B cell (primary cell): ENCODE results near the gene DECR2. TPM values are rescaled to one million over a fixed set of nuclear protein-coding genes. Genes with fewer than 3 reads are reported as not detected.
"Not testable (repeated sequence)": the region's sequence is repeated elsewhere in the genome, so short reads cannot be mapped to it uniquely, and the experiment has no call there.

Experiments used
- ATAC-seq: fragments of 200-7000 bp; cut with Tn5 transposase; one replicate; pipeline ENCODE4 v1.10.0; 2021; ENCODE audit warnings: low read depth, mild to moderate bottlenecking, moderate number of reproducible peaks, moderate library complexity
- CTCF ChIA-PET: fragments of 350-600 bp; sonication (Branson Sonifier 250); formaldehyde crosslinking; loops from one replicate; lab custom pipeline; 2021; ENCODE audit warnings: antibody characterized with exemption, inconsistent platforms; lab: Charles Lee
- POLR2A ChIA-PET: fragments of 350-600 bp; sonication (Branson Sonifier 250); formaldehyde crosslinking; loops from one replicate; lab custom pipeline; 2021; ENCODE audit warnings: antibody characterized with exemption; lab: Charles Lee
- DNase-seq: peaks from one replicate; pipeline ENCODE4 v3.0.0; 2013
- H2AFZ ChIP-seq: 2 replicates; pipeline ENCODE4 v1.6.1; 2012; ENCODE audit warnings: mild to moderate bottlenecking, low read depth, low read length; ENCODE audit not compliant: insufficient read depth, poor library complexity, severe bottlenecking
- H3K27ac ChIP-seq, 2 donors: 1 replicate in 1 of 2; 2 replicates in 1 of 2; pipeline ENCODE4 v1.5.1; 2012 to 2013; ENCODE audit warnings: low read length in 2 of 2, mild to moderate bottlenecking in 2 of 2, moderate library complexity in 1 of 2
- H3K27me3 ChIP-seq, 4 experiments: fragments of 200-600 bp in 1 of 4; sonication (generic) in 1 of 4; replicated peaks in 1 of 4; 1 replicate in 2 of 4; 2 replicates in 2 of 4; pipeline versions ENCODE4 v1.6.1 to v1.7.0; 2013 to 2016; ENCODE audit warnings: low read length in 3 of 4, mild to moderate bottlenecking in 2 of 4, mixed read lengths in 1 of 4, moderate library complexity in 1 of 4; ENCODE audit not compliant: insufficient read depth in 4 of 4, control insufficient read depth in 3 of 4; ENCODE audit errors: control extremely low read depth in 1 of 4
- H3K36me3 ChIP-seq, 2 experiments: replicated peaks in 1 of 2; 1 replicate in 1 of 2; 2 replicates in 1 of 2; pipeline versions ENCODE4 v1.6.1 to v1.7.1; 2013; ENCODE audit warnings: low read length in 1 of 2; ENCODE audit not compliant: insufficient read depth in 2 of 2, control insufficient read depth in 1 of 2; ENCODE audit errors: control extremely low read depth in 1 of 2, extremely low read depth in 1 of 2
- H3K4me1 ChIP-seq, 2 donors: fragments of 200-600 bp in 1 of 2; sonication (generic) in 1 of 2; 1 replicate in 1 of 2; 2 replicates in 1 of 2; pipeline versions ENCODE4 v1.5.1 to v1.6.1; 2013 to 2017; ENCODE audit warnings: low read length in 2 of 2; ENCODE audit not compliant: control insufficient read depth in 2 of 2, insufficient read depth in 2 of 2
- H3K4me2 ChIP-seq: replicated peaks from 2 replicates; pipeline ENCODE3; 2012; ENCODE audit warnings: mild to moderate bottlenecking, low read depth, low read length; ENCODE audit not compliant: poor library complexity, severe bottlenecking
- H3K4me3 ChIP-seq, 5 experiments: fragments of 200-600 bp in 1 of 5; sonication (generic) in 1 of 5; 1 replicate in 3 of 5; 2 replicates in 2 of 5; pipeline versions ENCODE4 v1.5.1 to v1.7.0; 2011 to 2016; ENCODE audit warnings: low read length in 4 of 5, mild to moderate bottlenecking in 4 of 5, low read depth in 2 of 5, control low read depth in 1 of 5, moderate library complexity in 1 of 5; ENCODE audit not compliant: insufficient read depth in 1 of 5; ENCODE audit errors: control extremely low read depth in 1 of 5, extremely low read depth in 1 of 5
- H3K79me2 ChIP-seq: fragments of 200-600 bp; sonication (generic); one replicate; pipeline ENCODE4 v1.6.0; 2016; ENCODE audit warnings: low read length; ENCODE audit not compliant: control insufficient read depth, insufficient read depth
- H3K9ac ChIP-seq: fragments of 200-600 bp; sonication (generic); 2 replicates; pipeline ENCODE4 v1.6.1; 2017; ENCODE audit warnings: mild to moderate bottlenecking, low read length, moderate library complexity
- H3K9me3 ChIP-seq, 3 donors: one replicate each; pipeline versions ENCODE4 v1.6.1 to v1.7.1; 2013; ENCODE audit warnings: low read length in 2 of 3; ENCODE audit not compliant: control insufficient read depth in 2 of 3, insufficient read depth in 1 of 3; ENCODE audit errors: control extremely low read depth in 1 of 3
- H4K20me1 ChIP-seq: 2 replicates; pipeline ENCODE4 v1.6.0; 2012; ENCODE audit warnings: mild to moderate bottlenecking, low read length; ENCODE audit not compliant: insufficient read depth, control insufficient read depth, poor library complexity, severe bottlenecking
- H3K27ac Mint-ChIP-seq: one replicate; pipeline ENCODE4 v1.8.0; 2021; ENCODE audit warnings: mixed read lengths
- H3K27me3 Mint-ChIP-seq: one replicate; pipeline ENCODE4 v1.8.0; 2021; ENCODE audit warnings: mixed read lengths
- H3K4me1 Mint-ChIP-seq: one replicate; pipeline ENCODE4 v1.8.0; 2021; ENCODE audit warnings: mixed read lengths
- H3K4me3 Mint-ChIP-seq: one replicate; pipeline ENCODE4 v1.8.0; 2021; ENCODE audit warnings: mixed read lengths
- H3K9me3 Mint-ChIP-seq: one replicate; pipeline ENCODE4 v1.8.0; 2022; ENCODE audit warnings: mixed read lengths; ENCODE audit not compliant: insufficient read depth
- EZH2 ChIP-seq: IDR thresholded peaks from 2 replicates; pipeline ENCODE4 v1.6.1; 2012; ENCODE audit warnings: borderline replicate concordance, low read depth, mild to moderate bottlenecking, moderate library complexity, low read length; ENCODE audit not compliant: insufficient read depth, poor library complexity, severe bottlenecking
- WGBS: methylation state at CpG from one replicate; pipeline ENCODE4 v1.1.5; 2013; ENCODE audit warnings: missing lambda C conversion rate; ENCODE audit not compliant: insufficient coverage; 5-methylcytosine and 5-hydroxymethylcytosine counted together
- intact Hi-C: fragments of 100-400 bp; cut with micrococcal nuclease; formaldehyde crosslinking; loops from one replicate; pipeline ENCODE4 v1.10.0; 2022
- polyA plus RNA-seq: library from polyadenylated mRNA; depleted of rRNA; stranded (reverse); fragments of >200 nt; gene quantifications from 2 replicates; pipeline ENCODE4 v1.2.3, GENCODE V29; 2012
- total RNA-seq, 2 donors: library from RNA; stranded (reverse); fragments of 120-200 nt in 1 of 2; gene quantifications; 1 replicate in 1 of 2; 2 replicates in 1 of 2; pipeline versions ENCODE4 v1.2.3 to v1.2.4, GENCODE V29; 2013 to 2022
- TF ChIP-seq, protein P1 (sequence below): fragments of 200-600 bp; IDR thresholded peaks from one replicate; pipeline ENCODE4 v1.8.0; 2022; ENCODE audit warnings: antibody characterized with exemption, mild to moderate bottlenecking

DECR2 gene
- total and polyA plus RNA-seq, 2 donors (not counting 1 experiment from before 2014, with no cell fraction given): 11.0 to 16.3 TPM

DNA sequence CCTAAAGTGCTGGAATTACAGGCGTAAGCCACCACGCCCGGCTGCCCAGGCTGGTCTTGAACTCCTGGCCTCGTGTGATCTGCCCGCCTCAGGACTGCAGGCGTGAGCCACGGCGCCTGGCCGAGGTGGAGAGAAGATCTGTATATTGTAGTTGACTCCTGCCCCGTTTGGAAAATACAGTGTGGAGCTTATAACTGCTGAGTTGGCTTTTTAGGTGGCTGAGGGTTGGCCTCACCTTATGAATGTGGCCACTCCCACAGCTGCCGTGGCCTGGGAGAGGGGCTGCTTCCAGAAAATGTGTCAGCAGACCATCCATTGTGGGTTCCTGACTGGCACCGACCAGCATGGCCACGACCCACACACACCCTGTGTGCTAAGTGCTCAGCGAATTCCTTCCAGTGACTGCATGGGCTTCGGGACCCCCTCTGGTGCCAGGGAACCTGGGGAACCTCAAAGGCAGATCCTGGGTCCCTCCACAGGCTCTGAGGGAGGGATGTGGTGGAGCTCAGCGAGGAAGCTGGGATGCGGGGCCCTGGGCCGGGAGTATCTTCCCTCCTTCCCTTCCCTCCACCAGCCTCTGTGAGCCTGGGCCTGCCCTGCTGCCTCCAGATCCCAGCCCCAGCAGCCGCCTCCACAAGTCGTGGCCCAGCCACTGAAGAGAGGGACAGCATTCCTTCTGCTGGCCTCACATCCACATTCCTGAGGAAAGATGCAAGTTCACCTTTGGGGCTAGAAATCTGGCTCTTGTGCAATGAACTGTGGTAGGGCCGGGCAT is 12.9 kb downstream of the DECR2 start:
- ChIA-PET CTCF (no interaction called here), POLR2A (no interaction called here)
- DNase-seq: no peak
- TF ChIP-seq, protein P1, sequence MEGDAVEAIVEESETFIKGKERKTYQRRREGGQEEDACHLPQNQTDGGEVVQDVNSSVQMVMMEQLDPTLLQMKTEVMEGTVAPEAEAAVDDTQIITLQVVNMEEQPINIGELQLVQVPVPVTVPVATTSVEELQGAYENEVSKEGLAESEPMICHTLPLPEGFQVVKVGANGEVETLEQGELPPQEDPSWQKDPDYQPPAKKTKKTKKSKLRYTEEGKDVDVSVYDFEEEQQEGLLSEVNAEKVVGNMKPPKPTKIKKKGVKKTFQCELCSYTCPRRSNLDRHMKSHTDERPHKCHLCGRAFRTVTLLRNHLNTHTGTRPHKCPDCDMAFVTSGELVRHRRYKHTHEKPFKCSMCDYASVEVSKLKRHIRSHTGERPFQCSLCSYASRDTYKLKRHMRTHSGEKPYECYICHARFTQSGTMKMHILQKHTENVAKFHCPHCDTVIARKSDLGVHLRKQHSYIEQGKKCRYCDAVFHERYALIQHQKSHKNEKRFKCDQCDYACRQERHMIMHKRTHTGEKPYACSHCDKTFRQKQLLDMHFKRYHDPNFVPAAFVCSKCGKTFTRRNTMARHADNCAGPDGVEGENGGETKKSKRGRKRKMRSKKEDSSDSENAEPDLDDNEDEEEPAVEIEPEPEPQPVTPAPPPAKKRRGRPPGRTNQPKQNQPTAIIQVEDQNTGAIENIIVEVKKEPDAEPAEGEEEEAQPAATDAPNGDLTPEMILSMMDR: no peak
- TF ChIP-seq EZH2: no peak
- H3K27ac Mint-ChIP-seq: no peak overlapping the region
- H3K27ac ChIP-seq: no peak overlapping the region
- ATAC-seq: no peak
- H3K4me2 ChIP-seq: no peak overlapping the region
- H3K9me3 Mint-ChIP-seq: no peaks in the 10 kb centered on the region
- H3K4me1 ChIP-seq: no peaks in the 10 kb centered on the region
- no peaks in the 10 kb centered on the region for H3K79me2 ChIP-seq
- no peak overlapping the region for H3K9ac ChIP-seq
- no peaks in the 10 kb centered on the region for H3K4me1 Mint-ChIP-seq
- no peaks in the 10 kb centered on the region for H4K20me1 ChIP-seq
- no peaks in the 10 kb centered on the region for H3K27me3 Mint-ChIP-seq
- intact Hi-C loops: no loop called here
- H3K4me3 ChIP-seq: no peak overlapping the region
- no peak overlapping the region for H2AFZ ChIP-seq
- H3K27me3 ChIP-seq: no peaks in the 10 kb centered on the region
- WGBS: 93% methylated on average over 19 of the region's 21 CpGs
- H3K4me3 Mint-ChIP-seq: no peak overlapping the region
- H3K36me3 ChIP-seq: no peaks in the 10 kb centered on the region
- no peaks in the 10 kb centered on the region for H3K9me3 ChIP-seq

DNA sequence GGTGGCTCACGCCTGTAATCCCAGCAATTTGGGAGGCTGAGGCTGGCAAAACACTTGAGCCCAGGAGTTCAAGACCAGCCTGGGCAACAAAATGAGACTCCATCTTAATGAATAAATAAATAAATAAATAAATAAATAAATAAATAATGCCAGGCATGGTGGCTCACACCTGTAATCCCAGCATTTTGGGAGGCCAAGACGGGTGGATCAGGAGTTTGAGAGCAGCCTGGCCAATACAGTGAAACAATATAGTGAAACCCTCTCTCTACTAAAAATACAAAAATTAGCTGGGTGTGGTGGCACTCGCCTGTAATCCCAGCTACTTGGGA is 13.4 kb downstream of the DECR2 start:
- H3K4me1 ChIP-seq, H4K20me1 ChIP-seq, H3K27me3 Mint-ChIP-seq, H3K9me3 ChIP-seq, DNase-seq, H3K27me3 ChIP-seq, H3K27ac ChIP-seq, H3K9me3 Mint-ChIP-seq, H3K4me3 ChIP-seq, H2AFZ ChIP-seq, H3K79me2 ChIP-seq, H3K36me3 ChIP-seq, H3K4me3 Mint-ChIP-seq, H3K27ac Mint-ChIP-seq, H3K4me1 Mint-ChIP-seq, H3K4me2 ChIP-seq, intact Hi-C loops, ATAC-seq, H3K9ac ChIP-seq: not testable (repeated sequence)
- POLR2A ChIA-PET: interaction anchor here (0.6 kb wide), 1 partner anchor 132 kb away, joined by 3 read pairs; the partner anchor contains the start of gene PDIA2
- 100% methylated on average over 1 of the region's 3 CpGs for WGBS
- CTCF ChIA-PET: interaction anchor here (0.6 kb wide), 1 partner anchor 290 kb away, joined by 4 read pairs; no protein-coding TSS in a partner anchor

DNA sequence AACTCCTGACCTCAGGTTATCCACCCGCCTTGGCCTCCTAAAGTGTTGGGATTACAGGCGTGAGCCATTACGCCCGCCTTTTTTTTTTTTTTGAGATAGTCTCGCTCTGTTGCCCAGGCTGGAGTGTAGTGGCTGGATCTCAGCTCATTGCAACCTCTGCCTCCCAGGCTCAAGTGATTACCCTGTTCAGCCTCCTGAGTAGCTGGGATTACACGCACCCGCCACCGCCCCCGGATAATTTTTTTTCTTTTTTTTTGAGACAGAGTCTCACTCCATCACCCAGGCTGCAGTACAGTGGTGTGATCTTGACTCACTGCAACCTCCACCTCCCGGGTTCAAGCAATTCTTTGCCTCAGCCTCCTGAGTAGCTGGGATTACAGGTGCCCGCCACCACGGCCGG is 20.5 kb downstream of the DECR2 start:
- H3K9me3 ChIP-seq, H3K27me3 Mint-ChIP-seq, DNase-seq, H3K79me2 ChIP-seq, H3K36me3 ChIP-seq, H3K4me2 ChIP-seq, H3K4me3 Mint-ChIP-seq, ATAC-seq, H3K4me3 ChIP-seq, H3K9me3 Mint-ChIP-seq, H2AFZ ChIP-seq, intact Hi-C loops, H3K9ac ChIP-seq, H3K27ac ChIP-seq, H4K20me1 ChIP-seq, H3K27ac Mint-ChIP-seq: not testable (repeated sequence)
- peaks cover 13% of the 10 kb centered on the region for H3K4me1 Mint-ChIP-seq
- ChIA-PET CTCF (interaction anchor here (0.6 to 1.1 kb wide), 3 partner anchors 11 to 290 kb away, joined by 3 read pairs; no protein-coding TSS in a partner anchor), POLR2A (interaction anchor here (0.7 kb wide), 3 partner anchors 13 to 42 kb away, joined by 4 to 6 read pairs (median 4); no protein-coding TSS in a partner anchor)
- Histone ChIP-seq H3K27me3 (peaks cover 0 to 14% (median 2%) of the 10 kb centered on the region in 4 experiments), H3K4me1 (peaks cover 14 to 19% of the 10 kb centered on the region in 2 donors)
- 97% methylated on average over 7 of the region's 13 CpGs for WGBS
